NCI-H82 treated with DMSO at 0.1 percent for 48 hours (cell line): Measurements from ENCODE around the gene UNC5C.

Experiments
- DNase-seq: peaks from one replicate; lab custom pipeline; 2025; ENCODE audit not compliant: unreplicated experiment; lab: John Stamatoyannopoulos, UW

UNC5C gene

DNA sequence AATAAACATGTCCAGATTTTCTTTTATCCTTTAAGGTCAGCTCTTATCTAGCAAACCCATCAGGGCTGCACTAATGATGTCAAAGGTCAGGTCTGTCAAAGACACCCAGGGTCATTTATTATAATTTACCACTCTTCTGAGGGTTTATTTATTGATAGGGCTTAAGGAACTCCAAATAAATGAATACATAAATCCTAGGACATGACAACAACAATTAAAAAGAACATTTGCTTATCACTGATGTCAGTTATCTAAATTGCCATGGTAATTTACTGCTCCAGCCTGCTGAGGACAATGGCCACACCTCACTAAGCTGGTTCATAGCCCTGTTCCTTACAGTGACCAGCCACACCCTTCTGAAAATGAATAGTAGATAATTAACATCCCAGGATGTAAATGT lies 317.1 kb downstream of the UNC5C start:
- no peak for DNase-seq

DNA sequence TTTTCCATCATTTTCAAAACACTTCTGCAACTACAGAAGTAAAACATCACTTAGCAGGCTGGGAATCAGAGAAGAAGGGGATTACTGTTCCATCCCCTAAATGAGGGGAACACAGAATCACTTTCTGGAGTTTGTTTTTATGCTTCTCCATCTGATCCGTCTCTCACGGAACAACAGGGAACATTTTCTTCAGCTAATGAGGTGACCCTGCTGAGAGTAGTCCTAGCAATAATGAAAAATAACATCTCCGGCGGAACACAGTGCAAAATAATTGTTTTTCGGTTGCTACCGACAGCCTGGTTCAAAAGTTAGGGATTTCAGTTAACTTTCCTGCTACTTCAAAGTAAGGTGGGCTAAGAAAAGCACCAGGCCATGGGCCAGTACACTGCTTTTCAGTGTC lies 322.9 kb downstream of the UNC5C start:
- no peak for DNase-seq

DNA sequence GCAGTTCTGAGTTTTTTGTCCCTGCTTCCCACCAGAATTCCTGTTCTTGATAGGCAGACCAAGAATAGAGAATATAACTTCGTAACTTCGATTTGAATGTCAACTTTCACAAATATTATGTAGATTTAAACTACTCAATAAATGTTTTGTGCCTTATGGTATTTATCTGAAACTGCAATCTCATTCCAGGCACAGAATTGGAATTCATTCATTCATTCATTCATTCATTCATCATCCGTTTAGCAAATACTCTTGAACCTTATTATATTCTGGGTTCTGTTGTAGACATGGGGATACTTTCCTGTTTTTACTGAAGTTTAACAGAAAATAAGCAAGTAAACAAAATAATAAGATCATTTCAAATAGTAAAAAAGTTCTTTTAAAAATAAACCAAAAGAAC lies 324.4 kb downstream of the UNC5C start:
- DNase-seq: no peak

DNA sequence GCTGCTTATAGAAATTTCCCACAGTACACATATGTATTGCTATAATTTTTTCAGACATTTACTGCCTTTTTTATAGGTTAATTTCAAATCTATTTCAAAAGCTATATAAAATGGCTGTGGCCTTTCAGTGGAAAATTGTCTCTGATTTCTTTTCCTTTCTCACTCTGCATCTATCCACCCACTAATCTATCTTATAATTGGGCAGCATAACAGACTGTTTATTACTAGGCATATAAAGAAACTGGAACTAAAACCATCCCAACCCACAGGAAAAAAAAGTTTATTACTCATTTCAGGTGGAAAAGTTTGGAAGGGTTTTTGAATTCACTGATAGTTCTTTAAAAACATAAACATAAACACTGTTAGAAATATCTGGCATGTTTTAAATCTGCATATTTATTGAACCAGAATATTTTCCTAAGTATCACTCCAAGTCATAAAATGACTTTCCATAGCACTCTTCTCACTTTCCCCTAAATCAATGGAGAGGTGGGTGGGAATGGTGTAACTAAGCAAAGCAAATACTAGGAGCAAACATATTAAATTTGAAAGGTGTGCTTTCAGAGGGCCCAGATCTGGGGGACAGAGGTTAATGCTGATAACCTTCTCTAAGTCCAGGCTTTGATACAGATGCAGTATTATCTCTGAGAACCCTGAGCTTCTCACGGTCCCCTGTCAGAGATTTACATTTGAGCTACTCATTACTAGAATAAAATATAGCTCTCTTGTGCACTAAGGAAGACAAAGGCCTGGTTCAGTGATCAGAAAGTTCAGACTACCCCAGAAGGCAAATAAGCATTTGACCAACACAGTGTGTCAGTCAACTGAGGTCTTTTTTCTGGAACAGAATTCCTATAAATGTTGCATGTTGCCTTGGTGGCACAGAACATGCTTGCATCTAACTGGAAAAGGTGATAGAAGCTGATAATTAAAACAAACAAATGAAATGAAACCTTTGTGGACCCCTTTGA lies 328.3 kb downstream of the UNC5C start:
- no peak for DNase-seq

DNA sequence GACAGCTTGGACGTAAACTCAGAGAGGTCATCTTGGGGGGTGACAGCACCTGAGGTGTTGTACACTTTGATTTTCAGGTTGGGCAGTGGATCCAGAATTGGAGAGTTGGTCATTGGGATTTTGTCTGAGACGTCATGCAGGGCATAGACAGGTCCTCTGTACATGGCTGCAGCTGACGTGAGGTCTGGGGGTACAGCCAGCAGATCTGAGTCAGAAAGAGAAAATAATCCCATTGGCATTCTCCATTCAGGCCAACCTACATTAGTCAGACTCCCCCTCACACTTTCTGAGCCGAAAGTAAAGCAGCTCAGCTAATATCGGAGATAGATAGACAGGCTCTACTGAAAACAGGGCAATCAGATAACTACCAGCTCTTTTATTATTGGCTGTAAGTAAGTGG lies 329.7 kb downstream of the UNC5C start:
- DNase-seq: no peak

DNA sequence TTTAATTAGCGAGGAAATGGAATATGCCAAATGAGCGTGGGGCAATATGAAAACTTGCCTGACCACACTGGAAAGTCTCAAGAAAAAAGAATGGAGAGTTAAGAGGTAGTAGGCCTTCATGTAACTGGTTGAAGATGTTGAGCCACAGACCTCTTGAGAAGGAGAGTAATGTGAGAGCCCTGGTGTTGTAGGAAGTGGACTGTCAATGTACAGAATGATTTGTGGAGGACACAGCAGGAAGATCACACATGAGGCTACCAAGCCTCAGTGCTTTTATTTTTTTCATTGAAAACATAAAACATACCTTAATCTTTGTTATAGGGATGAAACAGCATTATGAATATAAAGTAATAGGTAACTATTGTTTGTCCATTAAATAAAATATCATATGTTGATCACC lies 331.6 kb downstream of the UNC5C start:
- no peak for DNase-seq

DNA sequence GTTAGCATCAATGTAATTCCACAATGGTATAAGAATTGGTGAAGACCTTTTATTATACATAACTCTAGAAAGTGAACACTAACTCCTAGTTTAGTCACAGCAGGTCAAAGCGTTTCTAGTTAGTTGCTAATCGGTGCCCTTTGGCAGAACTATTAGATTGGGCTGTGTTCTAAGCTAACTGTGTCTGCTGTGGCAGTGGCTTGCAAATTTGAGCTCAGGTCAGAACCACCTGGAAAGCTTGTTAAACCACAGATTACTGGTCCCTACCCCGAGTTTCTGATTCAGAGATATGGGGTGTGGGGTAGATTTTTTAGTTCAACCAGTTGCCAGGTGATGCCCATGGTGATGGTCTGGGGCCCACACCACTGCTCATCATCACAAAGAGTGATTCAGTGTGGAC lies 332.1 kb downstream of the UNC5C start:
- DNase-seq: no peak

DNA sequence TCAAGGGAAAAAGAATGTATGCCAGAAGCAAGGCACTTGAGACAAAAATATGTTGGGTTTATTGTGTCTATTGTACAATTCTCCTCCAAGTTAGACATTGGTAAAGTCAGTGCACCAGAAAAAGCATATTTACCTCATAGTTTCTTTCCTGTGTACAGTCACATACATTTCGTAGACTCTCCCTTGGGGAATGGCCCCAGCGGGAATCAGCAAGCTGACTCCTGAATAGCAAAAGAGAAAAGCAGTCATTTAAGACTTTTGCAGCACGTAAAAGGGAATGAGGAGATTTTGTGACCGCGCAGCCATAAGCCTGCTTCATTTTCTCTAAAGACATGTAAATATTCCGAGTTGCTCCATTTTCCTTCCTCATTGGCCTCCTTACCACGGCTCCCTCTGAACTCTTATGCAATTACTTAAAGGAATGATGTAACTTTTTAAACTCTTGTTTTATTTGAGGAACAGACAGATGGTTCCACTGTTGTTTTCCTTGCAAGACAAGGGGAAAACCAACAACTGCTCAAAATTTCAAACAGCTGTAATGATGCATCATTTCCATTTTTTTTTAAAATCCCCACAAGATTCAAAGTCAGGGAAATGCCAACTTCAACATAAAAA lies 332.7 kb downstream of the UNC5C start:
- no peak for DNase-seq

DNA sequence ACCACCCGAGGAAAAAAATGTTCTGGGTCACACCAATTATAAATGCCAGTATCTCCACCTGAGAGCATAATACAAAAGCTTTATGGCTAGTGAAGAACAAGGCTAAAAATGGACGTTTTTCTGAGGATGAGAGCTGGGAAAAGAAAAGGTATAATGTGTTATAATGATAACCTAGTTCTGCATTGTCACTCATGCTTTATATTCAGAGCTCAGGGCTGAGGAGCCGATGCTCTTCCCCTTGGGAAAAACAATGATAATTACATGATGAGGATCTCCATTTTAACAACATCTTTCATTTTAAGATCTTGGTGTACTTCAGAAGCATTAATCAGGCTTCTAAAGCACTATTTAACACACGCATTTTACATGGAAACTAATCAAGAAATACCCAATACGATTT lies 333.7 kb downstream of the UNC5C start:
- DNase-seq: no peak

DNA sequence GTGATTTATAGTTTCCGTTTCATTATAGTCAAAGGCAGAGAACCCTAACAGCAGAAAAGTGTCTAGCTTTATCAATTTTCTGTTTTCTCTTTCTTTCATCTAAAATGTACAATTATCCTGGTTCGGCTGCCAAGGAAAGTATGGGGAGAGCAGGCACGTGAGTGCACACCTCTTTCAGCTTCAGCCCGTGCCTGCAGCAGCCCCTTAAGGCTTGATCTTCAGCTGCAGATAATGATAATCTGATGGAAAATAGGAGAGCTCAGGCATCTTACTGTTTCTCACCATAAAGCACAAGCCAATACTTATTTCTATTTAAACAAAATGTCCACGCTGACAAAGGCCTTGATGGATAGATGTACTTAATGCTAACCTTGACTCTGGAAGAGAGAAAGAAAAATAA lies 334.4 kb downstream of the UNC5C start:
- no peak for DNase-seq

DNA sequence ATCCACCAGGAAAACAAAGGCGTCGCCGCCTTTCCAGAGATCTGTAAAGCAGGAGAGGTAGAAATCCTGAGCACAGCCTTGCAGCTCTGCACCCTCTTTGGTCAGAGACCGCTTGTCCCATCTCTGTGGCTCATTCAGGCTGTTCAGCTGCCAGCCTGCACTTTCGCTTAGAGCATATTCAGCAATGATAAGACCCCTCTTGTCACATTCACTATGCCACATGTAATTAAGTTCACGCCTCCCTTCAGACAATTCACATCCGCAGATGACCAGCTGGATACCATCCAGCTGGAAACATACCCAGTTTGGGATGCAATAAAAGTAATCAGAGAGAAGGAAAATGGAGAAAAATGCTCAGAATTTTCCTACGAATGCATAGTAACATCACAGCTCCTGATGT lies 335.4 kb downstream of the UNC5C start:
- no peak for DNase-seq

DNA sequence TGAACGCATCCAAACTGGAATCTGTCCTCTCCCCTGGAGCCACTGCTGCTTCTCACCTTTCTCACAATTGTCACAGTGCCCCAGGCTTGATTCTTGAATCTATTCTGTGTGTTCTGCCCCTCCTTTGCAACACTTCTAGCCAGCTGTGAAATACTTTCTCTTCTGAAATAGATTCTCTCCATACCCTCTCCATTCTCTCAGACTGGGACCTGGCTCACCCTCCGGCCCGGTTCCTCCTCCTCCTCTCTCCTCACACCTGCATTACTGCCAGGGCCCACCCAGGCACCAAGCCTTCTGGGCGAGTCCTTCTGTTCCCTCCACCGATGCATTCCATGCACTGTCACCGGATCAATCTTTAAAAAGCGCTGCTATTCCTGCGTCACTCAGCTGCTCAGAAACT lies 336.1 kb downstream of the UNC5C start:
- DNase-seq: no peak

DNA sequence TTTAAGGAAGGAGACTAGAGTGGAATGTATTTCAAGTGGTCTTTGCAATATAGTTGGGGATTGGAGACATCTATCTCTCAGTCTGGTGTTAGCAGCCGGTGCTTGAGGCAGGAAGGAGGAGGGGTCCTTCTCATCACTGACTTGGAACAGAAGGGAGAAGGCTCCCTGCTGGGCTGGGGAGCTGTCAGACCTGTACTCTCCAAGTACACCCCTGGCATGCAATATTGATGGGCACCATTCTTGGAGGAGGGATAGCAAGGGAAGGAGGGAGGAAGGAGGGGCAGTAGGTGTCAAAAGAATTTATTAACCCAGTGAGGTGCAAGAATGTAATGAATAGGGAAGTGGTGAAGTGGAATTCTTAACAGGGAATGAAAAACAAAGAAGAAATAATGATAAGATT lies 338.8 kb downstream of the UNC5C start:
- DNase-seq: no peak

DNA sequence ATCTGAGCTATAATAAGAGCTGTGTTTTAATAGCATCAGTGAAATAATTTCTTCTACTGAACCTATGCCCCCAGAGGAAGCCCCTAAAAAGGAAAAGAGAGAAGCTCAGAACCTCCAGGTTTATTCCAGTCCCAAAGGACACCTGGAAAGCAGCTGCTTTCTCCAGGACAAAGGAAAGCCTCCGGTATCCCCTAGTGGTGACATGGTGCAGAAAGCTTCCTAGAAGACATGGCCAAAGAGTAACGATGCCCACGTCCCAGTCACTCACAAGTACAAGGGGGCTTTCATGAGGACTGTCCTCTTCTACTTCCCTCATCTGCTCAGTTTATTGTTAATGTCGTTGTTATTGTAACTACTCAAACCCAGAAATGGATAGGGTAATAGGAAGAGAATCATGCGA lies 343.9 kb downstream of the UNC5C start:
- no peak for DNase-seq

DNA sequence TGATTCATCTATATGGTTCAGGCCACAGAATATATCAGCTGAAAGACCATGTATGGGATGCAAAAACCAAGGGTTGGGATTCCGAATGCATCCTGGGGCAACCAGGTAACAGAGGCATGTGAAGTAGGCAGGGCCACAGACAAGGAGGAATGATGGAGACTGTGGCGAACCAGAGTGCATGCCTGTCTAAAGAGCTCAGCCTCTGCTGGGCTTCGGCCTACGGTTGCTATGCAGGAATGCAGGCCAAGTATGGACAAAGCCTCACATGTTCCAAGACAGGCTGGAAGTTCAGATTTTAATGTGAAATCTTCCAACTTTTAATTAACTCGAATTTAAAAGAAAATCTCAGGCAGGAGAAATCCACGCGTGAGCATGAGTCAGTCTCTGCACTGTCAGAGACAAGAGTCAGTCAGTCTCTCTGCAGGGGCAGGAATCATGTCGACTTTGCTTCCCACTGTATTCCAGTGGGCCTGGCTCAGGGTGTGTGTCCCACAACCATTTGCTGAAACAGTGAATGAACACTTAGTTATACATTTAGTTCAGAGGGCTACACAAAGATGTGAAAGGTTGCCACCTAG lies 344.4 kb downstream of the UNC5C start:
- DNase-seq: no peak

DNA sequence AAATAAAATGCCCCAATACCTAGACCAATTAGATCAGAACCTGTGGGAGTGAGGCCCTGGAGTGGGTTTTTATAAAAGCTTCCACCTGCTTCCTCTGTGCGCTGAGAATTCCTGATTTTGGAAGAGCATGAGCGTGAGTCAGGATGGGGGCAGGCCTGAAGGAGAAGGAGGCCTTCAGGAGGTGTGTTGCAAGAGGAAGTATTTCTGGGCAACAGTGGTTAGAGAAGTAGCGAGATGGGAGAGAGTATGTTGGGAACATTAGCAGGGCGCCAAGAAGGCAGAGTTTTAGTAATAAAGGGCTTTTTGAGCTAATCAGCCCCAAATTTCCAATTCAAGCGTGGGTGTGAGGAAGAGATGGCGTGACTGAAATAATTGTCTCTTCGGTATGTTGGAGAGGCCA lies 349.8 kb downstream of the UNC5C start:
- no peak for DNase-seq

DNA sequence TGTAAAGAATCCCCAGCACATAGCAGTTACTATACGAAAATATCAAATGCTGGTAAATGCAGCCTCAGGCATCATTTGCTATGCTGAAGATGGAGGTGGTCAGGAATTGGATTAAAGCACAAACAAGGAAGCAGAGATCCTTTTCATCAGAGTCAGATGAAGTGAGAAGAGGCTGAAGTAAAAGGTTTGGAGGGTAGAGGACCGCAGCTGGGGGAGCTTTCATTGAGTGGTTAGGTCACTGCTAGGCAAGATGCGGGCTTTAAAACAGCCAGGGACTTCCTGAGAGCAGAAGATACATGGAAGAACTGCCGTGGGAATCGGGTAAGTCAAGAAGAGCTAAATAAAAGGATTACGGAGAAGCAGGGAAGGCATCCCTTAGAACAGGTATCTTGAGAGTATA lies 351.4 kb downstream of the UNC5C start:
- no peak for DNase-seq

DNA sequence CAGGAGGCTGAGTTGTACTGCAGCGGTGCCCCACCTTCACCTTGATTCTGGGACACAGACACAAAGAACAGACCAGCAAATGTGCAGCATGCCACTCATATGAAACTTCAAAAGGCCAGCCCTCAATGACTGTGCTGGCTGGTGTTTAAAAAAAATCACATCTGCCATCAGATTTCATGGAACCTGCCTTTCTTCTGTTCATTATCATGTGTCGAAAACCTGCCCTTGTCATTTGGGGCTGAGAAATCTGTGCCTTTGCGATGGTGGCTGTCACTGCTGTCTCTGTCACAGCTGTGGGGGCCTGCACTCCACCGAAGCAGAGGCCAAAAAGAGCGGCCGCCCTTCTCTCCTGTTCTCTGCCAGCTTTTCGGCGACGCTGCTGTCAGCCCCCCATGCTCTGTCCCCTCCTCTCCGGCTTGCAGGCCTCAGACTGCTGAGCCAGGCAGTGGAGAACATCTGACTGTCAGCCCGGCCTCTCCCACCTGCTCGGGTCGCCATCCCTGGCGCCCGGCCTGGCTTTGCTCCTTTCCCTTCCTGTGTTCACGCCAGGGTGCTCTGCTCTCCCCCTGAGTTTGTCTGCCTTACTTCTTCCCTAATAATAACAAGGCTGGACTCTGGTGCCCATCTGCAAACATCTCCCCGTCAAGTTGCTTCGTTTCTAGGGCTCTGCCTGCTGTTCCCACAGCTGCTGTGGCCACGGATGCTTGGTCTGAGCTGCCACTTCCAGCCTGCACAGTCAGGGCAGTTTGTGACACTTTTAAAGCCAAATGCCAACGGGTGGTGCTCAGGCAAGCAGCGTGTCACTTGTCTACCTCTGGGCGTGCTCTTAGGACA lies 355.2 kb downstream of the UNC5C start:
- no peak for DNase-seq

DNA sequence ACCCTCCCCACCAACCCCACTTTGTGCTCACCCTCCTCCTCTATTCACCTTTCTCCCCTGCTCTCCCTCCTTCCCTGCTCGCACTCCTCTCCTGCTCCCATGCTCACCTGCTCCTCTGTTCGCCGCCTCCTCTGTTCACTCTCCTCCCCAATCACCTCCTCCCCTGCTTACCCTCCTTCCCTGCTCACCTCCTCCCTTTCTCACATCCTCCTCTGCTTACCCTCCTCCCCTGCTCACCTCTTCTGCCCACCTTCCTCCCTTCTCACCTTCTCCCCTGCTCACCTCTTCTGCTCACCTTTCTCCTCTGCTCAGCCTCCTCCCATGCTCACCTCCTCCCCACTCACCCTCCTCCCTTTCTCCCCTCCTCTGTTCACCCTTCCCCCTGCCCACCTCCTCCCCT lies 357.2 kb downstream of the UNC5C start:
- DNase-seq: no peak

DNA sequence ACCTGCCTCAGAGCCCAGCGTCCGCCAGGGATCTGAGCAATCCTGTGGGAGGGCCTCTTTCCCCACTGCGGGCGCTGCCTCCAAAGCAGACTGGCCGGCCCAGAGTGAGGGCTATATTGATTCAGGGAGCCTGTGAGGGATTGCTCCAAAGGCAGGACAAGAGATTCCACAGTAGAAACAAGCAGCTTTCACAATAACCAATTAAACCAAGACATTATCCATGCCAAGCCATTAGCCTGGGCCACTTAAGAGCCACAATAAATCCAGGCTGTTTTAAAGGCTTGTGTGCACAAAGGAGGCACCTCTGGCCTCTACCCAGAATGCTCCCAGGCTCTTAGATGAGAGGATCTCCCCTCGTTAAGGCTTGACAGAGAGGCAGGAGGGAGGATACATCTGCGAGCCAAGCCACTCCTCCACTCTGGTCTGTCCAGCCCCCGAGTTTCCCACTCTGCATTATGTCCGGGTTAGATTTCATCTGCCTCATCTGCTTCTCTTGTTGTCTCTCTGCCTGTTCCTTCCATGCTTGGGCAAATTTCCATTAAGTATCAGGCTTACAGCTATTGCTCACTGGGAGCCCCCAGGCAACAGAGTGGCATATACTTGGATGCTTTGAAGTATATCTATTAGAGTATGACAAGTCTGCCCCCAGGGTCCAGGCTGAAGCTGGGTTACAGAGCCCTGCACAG lies 357.9 kb downstream of the UNC5C start:
- no peak for DNase-seq
